Trophoblast cell (in vitro differentiated cells and primary cell): ENCODE measurements around the gene CD4.

ENCODE experiments used
- DNase-seq, 2 donors: peaks; one replicate each; pipeline ENCODE4 v3.0.0-alpha.2; 2016
- H2AFZ ChIP-seq: 2 replicates; pipeline ENCODE4 v1.6.1; 2013; ENCODE audit warnings: low read length, moderate library complexity, mild to moderate bottlenecking; ENCODE audit not compliant: insufficient read depth, poor library complexity
- H2AK5ac ChIP-seq: 2 replicates; pipeline ENCODE4 v1.6.1; 2013; ENCODE audit warnings: mild to moderate bottlenecking, low read length
- H2BK120ac ChIP-seq: 2 replicates; pipeline ENCODE4 v1.6.1; 2013; ENCODE audit warnings: low read length, mild to moderate bottlenecking, moderate library complexity; ENCODE audit not compliant: insufficient read depth, poor library complexity
- H2BK12ac ChIP-seq: 2 replicates; pipeline ENCODE4 v1.6.1; 2013; ENCODE audit warnings: mild to moderate bottlenecking, low read length, moderate library complexity
- H2BK5ac ChIP-seq: 2 replicates; pipeline ENCODE4 v1.6.1; 2013; ENCODE audit warnings: low read length, low read depth, moderate library complexity, mild to moderate bottlenecking; ENCODE audit not compliant: poor library complexity
- H3K14ac ChIP-seq: 2 replicates; pipeline ENCODE4 v1.6.1; 2013; ENCODE audit warnings: mild to moderate bottlenecking, low read length
- H3K18ac ChIP-seq: 2 replicates; pipeline ENCODE4 v1.6.1; 2013; ENCODE audit warnings: mild to moderate bottlenecking, low read length
- H3K23ac ChIP-seq: 2 replicates; pipeline ENCODE4 v1.6.1; 2013; ENCODE audit warnings: low read length
- H3K27ac ChIP-seq: 2 replicates; pipeline ENCODE4 v1.5.1; 2013; ENCODE audit warnings: low read depth, mild to moderate bottlenecking, inconsistent platforms, low read length, moderate library complexity
- H3K27me3 ChIP-seq: 2 replicates; pipeline ENCODE4 v1.6.1; 2013; ENCODE audit warnings: inconsistent platforms, mild to moderate bottlenecking, low read length, moderate library complexity; ENCODE audit not compliant: insufficient read depth
- H3K36me3 ChIP-seq, 2 experiments: 1 replicate in 1 of 2; 2 replicates in 1 of 2; pipeline ENCODE4 v1.6.1; 2013; ENCODE audit warnings: low read length in 2 of 2, mild to moderate bottlenecking in 2 of 2, moderate library complexity in 1 of 2; ENCODE audit not compliant: insufficient read depth in 2 of 2, control insufficient read depth in 1 of 2
- H3K4ac ChIP-seq: 2 replicates; pipeline ENCODE4 v1.6.1; 2013; ENCODE audit warnings: low read depth, mild to moderate bottlenecking, low read length, moderate library complexity
- H3K4me1 ChIP-seq, 2 experiments: 1 replicate in 1 of 2; 2 replicates in 1 of 2; pipeline ENCODE4 v1.6.1; 2013; ENCODE audit warnings: low read length in 2 of 2, mild to moderate bottlenecking in 2 of 2, moderate library complexity in 1 of 2; ENCODE audit not compliant: insufficient read depth in 2 of 2, control insufficient read depth in 1 of 2
- H3K4me2 ChIP-seq: 2 replicates; pipeline ENCODE4 v1.6.1; 2013; ENCODE audit warnings: inconsistent platforms, mild to moderate bottlenecking, low read length, moderate library complexity
- H3K4me3 ChIP-seq: 2 replicates; pipeline ENCODE4 v1.5.1; 2013; ENCODE audit warnings: mild to moderate bottlenecking, low read depth, low read length, inconsistent platforms
- H3K79me1 ChIP-seq: one replicate; pipeline ENCODE4 v1.6.1; 2013; ENCODE audit warnings: low read length
- H3K79me2 ChIP-seq: 2 replicates; pipeline ENCODE4 v1.6.1; 2013; ENCODE audit warnings: low read length, mild to moderate bottlenecking; ENCODE audit not compliant: control insufficient read depth, insufficient read depth, poor library complexity
- H3K9ac ChIP-seq: 2 replicates; pipeline ENCODE4 v1.6.1; 2013; ENCODE audit warnings: mild to moderate bottlenecking, low read length
- H3K9me3 ChIP-seq: 2 replicates; pipeline ENCODE4 v1.6.1; 2013; ENCODE audit warnings: low read depth, mild to moderate bottlenecking, control low read depth, inconsistent platforms, low read length; ENCODE audit not compliant: insufficient read depth
- H4K12ac ChIP-seq: 2 replicates; pipeline ENCODE4 v1.6.1; 2013; ENCODE audit warnings: low read depth, mild to moderate bottlenecking, low read length, moderate library complexity
- H4K8ac ChIP-seq: 2 replicates; pipeline ENCODE4 v1.6.1; 2013; ENCODE audit warnings: low read depth, mild to moderate bottlenecking, low read length, moderate library complexity
- H4K91ac ChIP-seq: one replicate; pipeline ENCODE4 v1.6.1; 2013; ENCODE audit warnings: low read depth, mild to moderate bottlenecking, low read length, moderate library complexity
- WGBS: extraction: QIAGEN DNeasy Blood & Tissue Kit; methylation state at CpG from one replicate; pipeline ENCODE4 v1.1.7; 2013; ENCODE audit warnings: missing lambda C conversion rate; ENCODE audit not compliant: insufficient read length, insufficient coverage; ENCODE audit errors: extremely low coverage; 5-methylcytosine and 5-hydroxymethylcytosine counted together

The CD4 gene

DNA sequence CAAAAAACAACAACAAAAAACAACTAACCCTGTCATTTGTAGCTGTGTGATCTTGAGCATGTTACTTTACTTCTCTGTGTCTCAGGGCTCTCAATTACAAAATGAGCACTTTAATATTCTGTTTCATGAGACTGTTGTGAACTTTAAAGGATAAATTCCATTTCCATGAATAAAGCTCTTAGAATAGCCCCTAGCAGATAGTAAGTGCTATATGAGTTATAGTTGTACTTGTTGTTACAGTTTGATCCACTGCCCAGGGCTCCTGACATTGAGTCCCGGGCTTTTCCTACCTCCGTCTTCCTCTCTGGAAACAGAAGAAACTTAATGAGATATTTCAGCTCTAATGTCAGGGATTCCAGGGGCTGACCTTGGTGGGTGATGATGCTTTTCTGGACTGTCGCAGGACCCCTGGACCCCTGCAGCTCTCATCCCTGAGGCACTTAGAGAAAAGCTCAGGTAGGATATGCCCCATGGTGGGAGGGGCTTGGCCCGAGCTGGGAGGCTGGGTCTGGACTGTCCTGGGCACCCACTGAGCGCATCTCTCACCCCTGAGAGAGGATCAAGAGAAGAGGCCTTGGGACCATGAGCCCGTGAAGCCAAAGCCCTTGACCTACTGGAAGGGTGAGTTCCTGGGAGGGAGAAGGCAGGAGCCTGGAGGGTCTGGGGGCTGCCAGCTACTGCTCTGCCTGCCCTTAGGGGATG lies 44.0 kb downstream of the CD4 start:
- Histone ChIP-seq H3K4me2 (no peak overlapping the region), H4K12ac (no peak overlapping the region), H3K4me3 (no peak overlapping the region), H2BK120ac (no peak overlapping the region), H3K4me1 (peaks cover 0 to 3% of the 10 kb centered on the region in 2 experiments), H3K14ac (no peak overlapping the region), H3K27ac (no peak overlapping the region), H2BK5ac (no peak overlapping the region), H4K8ac (no peak overlapping the region), H3K79me2 (peaks cover 8% of the 10 kb centered on the region), H2AFZ (no peak overlapping the region), H3K36me3 (peaks cover 48 to 53% of the 10 kb centered on the region in 2 experiments), H4K91ac (no peak overlapping the region), H3K9ac (no peak overlapping the region), H2AK5ac (no peak overlapping the region), H3K4ac (no peak overlapping the region), H3K23ac (no peak overlapping the region), H3K79me1 (peaks cover 10% of the 10 kb centered on the region), H3K18ac (no peak overlapping the region), H3K9me3 (no peaks in the 10 kb centered on the region), H2BK12ac (no peak overlapping the region), H3K27me3 (no peaks in the 10 kb centered on the region)
- no CpG with 5 or more reads among the region's 6 CpGs for WGBS
- DNase-seq = no peak

DNA sequence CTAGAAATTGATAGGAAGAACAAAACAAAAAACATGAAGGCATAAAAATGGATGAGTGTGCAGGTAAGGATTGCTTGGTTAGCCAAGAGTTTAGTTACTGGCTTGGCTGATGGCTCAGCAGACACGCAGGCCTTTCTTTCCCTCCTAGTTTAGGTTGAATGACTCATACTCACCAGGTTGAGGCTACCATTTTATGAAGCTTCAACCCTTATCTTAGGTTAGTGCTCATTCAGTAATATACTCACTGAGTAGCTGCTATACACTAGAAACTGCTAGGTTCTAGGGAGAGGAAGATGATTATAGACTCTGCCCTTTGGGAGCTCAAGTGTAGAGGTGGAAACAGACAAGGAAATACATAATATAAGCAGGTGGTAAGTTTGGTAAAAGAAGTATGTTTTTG lies 44.9 kb downstream of the CD4 start:
- peaks cover 0 to 1% of the 10 kb centered on the region in 2 experiments for H3K4me1 ChIP-seq
- no peak overlapping the region for H3K9ac ChIP-seq
- H3K79me1 ChIP-seq = peaks cover 2% of the 10 kb centered on the region
- no peak overlapping the region for H2BK5ac ChIP-seq
- no peak overlapping the region for H3K4ac ChIP-seq
- H3K9me3 ChIP-seq = no peaks in the 10 kb centered on the region
- H3K4me2 ChIP-seq = no peak overlapping the region
- H2BK120ac ChIP-seq = no peak overlapping the region
- no peak overlapping the region for H2BK12ac ChIP-seq
- no CpG with 5 or more reads among the region's 1 CpG for WGBS
- peaks cover 53 to 59% of the 10 kb centered on the region in 2 experiments for H3K36me3 ChIP-seq
- no peak overlapping the region for H2AK5ac ChIP-seq
- no peak overlapping the region for H4K12ac ChIP-seq
- H3K27me3 ChIP-seq = no peaks in the 10 kb centered on the region
- no peak for DNase-seq
- no peak overlapping the region for H3K27ac ChIP-seq
- H3K79me2 ChIP-seq = peaks cover under 1% of the 10 kb centered on the region
- H2AFZ ChIP-seq = no peak overlapping the region
- no peak overlapping the region for H3K4me3 ChIP-seq
- no peak overlapping the region for H4K8ac ChIP-seq
- H4K91ac ChIP-seq = no peak overlapping the region
- no peak overlapping the region for H3K14ac ChIP-seq
- no peak overlapping the region for H3K18ac ChIP-seq
- no peak overlapping the region for H3K23ac ChIP-seq

DNA sequence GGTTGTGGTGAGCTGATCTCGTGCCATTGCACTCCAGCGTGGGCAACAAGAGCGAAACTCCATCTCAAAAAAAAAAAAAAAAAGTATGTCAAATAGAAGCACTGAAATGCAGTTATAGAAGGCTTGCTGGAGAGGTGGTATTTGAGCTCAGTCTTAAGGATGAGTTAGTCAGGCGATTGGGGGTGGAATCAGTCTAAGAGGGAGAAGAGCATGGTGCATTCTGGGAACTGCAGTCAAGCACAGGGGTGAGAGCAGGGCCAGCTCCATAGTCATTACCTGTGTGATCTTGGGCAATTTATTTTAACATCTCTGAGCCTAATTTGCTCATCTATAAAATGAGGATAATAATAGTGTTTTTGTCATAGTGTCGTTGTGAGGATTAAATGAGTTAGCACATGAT lies 45.5 kb downstream of the CD4 start:
- H3K27me3 ChIP-seq = no peaks in the 10 kb centered on the region
- DNase-seq = no peak
- H2AK5ac ChIP-seq = no peak overlapping the region
- H3K4me1 ChIP-seq = no peaks in the 10 kb centered on the region
- H3K23ac ChIP-seq = no peak overlapping the region
- no peak overlapping the region for H3K4me2 ChIP-seq
- no peak overlapping the region for H2BK120ac ChIP-seq
- H3K4me3 ChIP-seq = no peak overlapping the region
- H3K14ac ChIP-seq = no peak overlapping the region
- H4K12ac ChIP-seq = no peak overlapping the region
- no peak overlapping the region for H3K4ac ChIP-seq
- no peak overlapping the region for H3K9ac ChIP-seq
- H4K8ac ChIP-seq = no peak overlapping the region
- no peak overlapping the region for H2AFZ ChIP-seq
- H3K79me2 ChIP-seq = no peaks in the 10 kb centered on the region
- no peaks in the 10 kb centered on the region for H3K79me1 ChIP-seq
- no peak overlapping the region for H2BK5ac ChIP-seq
- H3K9me3 ChIP-seq = no peaks in the 10 kb centered on the region
- peaks cover 59 to 64% of the 10 kb centered on the region in 2 experiments for H3K36me3 ChIP-seq
- H2BK12ac ChIP-seq = no peak overlapping the region
- WGBS = no CpG with 5 or more reads among the region's 5 CpGs
- no peak overlapping the region for H3K27ac ChIP-seq
- no peak overlapping the region for H3K18ac ChIP-seq
- H4K91ac ChIP-seq = no peak overlapping the region

DNA sequence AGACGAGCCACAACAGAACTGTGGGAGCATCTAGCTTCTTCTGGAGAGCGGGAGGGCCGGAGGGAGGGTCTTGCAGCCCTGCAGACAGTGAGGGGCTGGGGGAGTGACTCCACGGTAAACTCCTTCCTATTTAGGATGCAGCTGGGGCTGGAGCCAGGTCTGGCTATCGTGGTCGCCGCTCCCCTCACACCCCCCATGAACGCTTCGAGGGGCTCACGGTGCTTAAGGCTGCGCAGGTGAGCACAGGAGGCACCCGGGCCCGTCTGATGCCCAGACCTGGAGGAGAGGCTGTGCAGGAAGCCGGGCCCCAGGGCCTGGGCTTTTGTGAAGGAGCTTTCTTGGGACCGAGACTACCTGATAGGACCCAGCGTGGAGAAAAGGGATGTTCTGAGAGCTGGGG lies 47.5 kb downstream of the CD4 start:
- Histone ChIP-seq H3K4ac (no peak overlapping the region), H3K4me3 (no peak overlapping the region), H2BK12ac (no peak overlapping the region), H2AK5ac (no peak overlapping the region), H3K14ac (no peak overlapping the region), H3K27ac (no peak overlapping the region), H4K91ac (no peak overlapping the region), H3K79me2 (no peaks in the 10 kb centered on the region), H3K18ac (no peak overlapping the region), H3K27me3 (no peaks in the 10 kb centered on the region), H3K4me2 (no peak overlapping the region), H2BK5ac (no peak overlapping the region), H3K23ac (no peak overlapping the region), H2BK120ac (no peak overlapping the region), H3K9me3 (no peaks in the 10 kb centered on the region), H4K12ac (no peak overlapping the region), H3K9ac (no peak overlapping the region), H3K79me1 (no peaks in the 10 kb centered on the region), H4K8ac (no peak overlapping the region), H3K4me1 (no peaks in the 10 kb centered on the region), H3K36me3 (peaks cover 46 to 47% of the 10 kb centered on the region in 2 experiments), H2AFZ (no peak overlapping the region)
- DNase-seq = no peak
- WGBS = no CpG with 5 or more reads among the region's 16 CpGs
